GM12891 (cell line): ENCODE data around the gene PYROXD2.
A peak's percentile ranks its signal among the peaks of the same experiment; 100 is the strongest.

Source experiments
- DNase-seq: peaks from one replicate; pipeline ENCODE4 v3.0.0; 2011; ENCODE audit warnings: low spot score; ENCODE audit not compliant: insufficient read length
- FAIRE-seq: peaks from 2 replicates; lab custom pipeline; 2011; peaks lifted over from hg19 to GRCh38; lab: Jason Lieb, UNC
- PAX5 ChIP-seq: IDR thresholded peaks from 2 replicates; pipeline ENCODE4 v1.6.1; 2011; ENCODE audit warnings: low read length, moderate library complexity, mild to moderate bottlenecking; ENCODE audit not compliant: insufficient read depth, severe bottlenecking
- POLR2A ChIP-seq: IDR thresholded peaks from 2 replicates; pipeline ENCODE4 v1.6.1; 2011; ENCODE audit warnings: low read depth, low read length, control low read depth
- POLR2AphosphoS5 ChIP-seq: IDR thresholded peaks from 2 replicates; pipeline ENCODE4 v1.6.1; 2011; ENCODE audit warnings: low read depth, low read length, control low read depth
- POU2F2 ChIP-seq: IDR thresholded peaks from 2 replicates; pipeline ENCODE4 v1.6.1; 2011; ENCODE audit warnings: low read depth, mild to moderate bottlenecking, control low read depth, low read length, moderate library complexity
- SPI1 ChIP-seq: IDR thresholded peaks from 2 replicates; pipeline ENCODE4 v1.6.1; 2011; ENCODE audit warnings: low read depth, low read length, control low read depth
- TAF1 ChIP-seq: IDR thresholded peaks from 2 replicates; pipeline ENCODE4 v1.6.1; 2011; ENCODE audit warnings: low read depth, low read length, control low read depth

PYROXD2 gene

GRCh38 chr10:98402931-98403718 lies 11.9 kb downstream of the PYROXD2 start:
- DNase-seq, result no peak
- peak; percentile 26 for FAIRE-seq
- TF ChIP-seq POLR2AphosphoS5 (no peak), POU2F2 (no peak), PAX5 (no peak), SPI1 (no peak)

GRCh38 chr10:98402478-98402877 lies 12.5 kb downstream of the PYROXD2 start:
- DNase-seq (no peak), FAIRE-seq (no peak)
- TF ChIP-seq POLR2A, result no peak
- TF ChIP-seq POU2F2, result no peak
- TF ChIP-seq PAX5, result no peak
- no peak for TF ChIP-seq POLR2AphosphoS5
- TF ChIP-seq SPI1, result no peak
- no peak for TF ChIP-seq TAF1

- no peak for TF ChIP-seq POU2F2
- no peak for TF ChIP-seq POLR2AphosphoS5
- TF ChIP-seq SPI1, result no peak
- TF ChIP-seq POLR2A, result no peak
- TF ChIP-seq PAX5, result no peak
- no peak for DNase-seq
- peak; percentile 54 for FAIRE-seq
Measured at GRCh38 chr10:98400482-98400881, 14.5 kb downstream of the PYROXD2 start.

- DNase-seq, result no peak
- TF ChIP-seq POU2F2 (no peak), SPI1 (no peak), PAX5 (no peak), POLR2A (no peak), TAF1 (no peak), POLR2AphosphoS5 (no peak)
- no peak for FAIRE-seq
Measured at GRCh38 chr10:98399784-98400183, 15.2 kb downstream of the PYROXD2 start.

- FAIRE-seq, result no peak
- no peak for TF ChIP-seq POLR2A
- TF ChIP-seq PAX5, result no peak
- no peak for TF ChIP-seq POLR2AphosphoS5
- TF ChIP-seq POU2F2, result no peak
- no peak for TF ChIP-seq TAF1
- TF ChIP-seq SPI1, result no peak
- DNase-seq, result no peak
Measured at GRCh38 chr10:98397089-98397600, 17.8 kb downstream of the PYROXD2 start.

- no peak for DNase-seq
- no peak for TF ChIP-seq POLR2AphosphoS5
- TF ChIP-seq POU2F2, result no peak
- TF ChIP-seq SPI1, result no peak
- no peak for TF ChIP-seq PAX5
- TF ChIP-seq TAF1, result no peak
- no peak for TF ChIP-seq POLR2A
- FAIRE-seq, result no peak
Measured at GRCh38 chr10:98396096-98397063, 18.6 kb downstream of the PYROXD2 start.

GRCh38 chr10:98394851-98395440 lies 20.0 kb downstream of the PYROXD2 start:
- DNase-seq (no peak), FAIRE-seq (no peak)
- TF ChIP-seq SPI1 (no peak), POLR2AphosphoS5 (no peak)

- TF ChIP-seq PAX5 (no peak), POU2F2 (no peak), POLR2A (no peak), SPI1 (no peak), TAF1 (no peak), POLR2AphosphoS5 (no peak)
- FAIRE-seq (peak; percentile 74), DNase-seq (no peak)
Measured at GRCh38 chr10:98391578-98391991, 23.4 kb downstream of the PYROXD2 start.

- DNase-seq (no peak), FAIRE-seq (no peak)
- no peak for TF ChIP-seq TAF1
- no peak for TF ChIP-seq POLR2AphosphoS5
- TF ChIP-seq POU2F2, result no peak
- TF ChIP-seq SPI1, result peak; percentile 59; the same call in 1 of the 2 replicates
- TF ChIP-seq POLR2A, result no peak
- no peak for TF ChIP-seq PAX5
Measured at GRCh38 chr10:98391065-98391464, 23.9 kb downstream of the PYROXD2 start.
